Measurements from ENCODE around the gene C9orf50.

The C9orf50 gene

DNA sequence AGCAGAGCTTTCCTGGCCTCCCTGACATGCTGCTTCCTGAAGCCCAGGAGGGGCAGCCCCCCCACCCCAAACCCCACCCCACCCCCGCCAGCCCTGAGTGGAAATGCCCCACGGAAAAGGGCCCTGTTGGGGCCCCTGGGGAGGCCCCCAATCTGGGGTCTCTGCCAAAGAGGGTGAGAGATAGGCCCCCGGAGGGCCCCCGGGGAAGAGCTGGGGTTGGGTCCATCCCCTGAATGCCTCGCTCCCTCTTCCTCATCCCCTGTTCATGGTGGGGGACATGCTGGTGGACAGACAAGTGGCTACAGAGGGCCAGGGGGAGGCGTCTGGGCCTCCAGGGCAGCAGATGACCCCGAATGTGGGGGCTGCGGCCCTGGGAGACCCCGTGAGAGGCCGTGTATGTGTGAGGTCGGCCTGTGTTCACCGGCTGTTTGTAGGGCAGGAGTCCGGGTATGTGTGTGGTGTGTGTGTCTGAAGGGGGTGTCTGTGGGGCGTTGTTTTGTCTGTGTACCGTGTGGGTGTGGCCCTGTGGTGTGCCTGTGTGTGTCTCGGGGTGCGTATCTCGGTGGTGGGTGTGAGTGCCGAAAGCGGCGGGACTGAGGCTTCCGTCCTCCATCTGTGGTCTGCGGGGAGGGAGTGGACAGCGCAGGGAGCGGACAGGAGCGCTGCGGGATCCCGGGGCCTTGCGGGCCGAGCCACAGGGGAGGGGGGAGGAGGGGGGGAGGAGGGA lies 11.3 kb downstream of the C9orf50 start:
- CTCF ChIA-PET = interaction anchor here (0.7 to 3.8 kb wide), 8 partner anchors 10 to 479 kb away, joined by 3 to 22 read pairs (median 10); no protein-coding TSS in a partner anchor
- POLR2A ChIA-PET = interaction anchor here (1.5 to 2.5 kb wide), 3 partner anchors 114 to 435 kb away, joined by 6 to 14 read pairs (median 7); partner anchors contain the start of gene IER5L
- no peaks in the 10 kb centered on the region for H3K9me3 ChIP-seq (ENCODE audit: control insufficient read depth, insufficient read depth, low read depth, low read length)
- H3K27ac ChIP-seq (ENCODE audit: extremely low read depth, low read depth, low read length) = no peak overlapping the region
- no peak overlapping the region for H3K4me3 ChIP-seq (ENCODE audit: low read depth, low read length)
- no peaks in the 10 kb centered on the region; the same call in 1 of the 2 replicates for H3K4me1 ChIP-seq (ENCODE audit: control insufficient read depth, insufficient read depth, low read length)
- no peaks in the 10 kb centered on the region for H3K36me3 ChIP-seq (ENCODE audit: control insufficient read depth in 2 of 2, insufficient read depth in 1 of 2, low read length in 2 of 2)
- no peak for TF ChIP-seq ZNF555 (tag by site-specific recombination; conservative IDR thresholded peaks at IDR 0.05)
- TF ChIP-seq ZSCAN16 (tag by site-specific recombination; IDR thresholded peaks at IDR 0.05) = no peak
- TF ChIP-seq, protein P1, sequence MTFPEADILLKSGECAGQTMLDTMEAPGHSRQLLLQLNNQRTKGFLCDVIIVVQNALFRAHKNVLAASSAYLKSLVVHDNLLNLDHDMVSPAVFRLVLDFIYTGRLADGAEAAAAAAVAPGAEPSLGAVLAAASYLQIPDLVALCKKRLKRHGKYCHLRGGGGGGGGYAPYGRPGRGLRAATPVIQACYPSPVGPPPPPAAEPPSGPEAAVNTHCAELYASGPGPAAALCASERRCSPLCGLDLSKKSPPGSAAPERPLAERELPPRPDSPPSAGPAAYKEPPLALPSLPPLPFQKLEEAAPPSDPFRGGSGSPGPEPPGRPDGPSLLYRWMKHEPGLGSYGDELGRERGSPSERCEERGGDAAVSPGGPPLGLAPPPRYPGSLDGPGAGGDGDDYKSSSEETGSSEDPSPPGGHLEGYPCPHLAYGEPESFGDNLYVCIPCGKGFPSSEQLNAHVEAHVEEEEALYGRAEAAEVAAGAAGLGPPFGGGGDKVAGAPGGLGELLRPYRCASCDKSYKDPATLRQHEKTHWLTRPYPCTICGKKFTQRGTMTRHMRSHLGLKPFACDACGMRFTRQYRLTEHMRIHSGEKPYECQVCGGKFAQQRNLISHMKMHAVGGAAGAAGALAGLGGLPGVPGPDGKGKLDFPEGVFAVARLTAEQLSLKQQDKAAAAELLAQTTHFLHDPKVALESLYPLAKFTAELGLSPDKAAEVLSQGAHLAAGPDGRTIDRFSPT (tag by site-specific recombination; IDR thresholded peaks at IDR 0.05) = no peak
- TF ChIP-seq ZNF785 (tag by site-specific recombination; IDR thresholded peaks at IDR 0.05) = no peak
- no peak for TF ChIP-seq ZNF623 (tag by site-specific recombination; IDR thresholded peaks at IDR 0.05)
- TF ChIP-seq KLF8 (tag by site-specific recombination; IDR thresholded peaks at IDR 0.05) = peak; percentile 12; the same call in 1 of the 2 replicates
- no peak for TF ChIP-seq ZNF776 (tag by site-specific recombination; IDR thresholded peaks at IDR 0.05; ENCODE audit: borderline replicate concordance)
- TF ChIP-seq ZNF76 (tag by site-specific recombination; IDR thresholded peaks at IDR 0.05; ENCODE audit: borderline replicate concordance, low read depth) = no peak
- TF ChIP-seq, protein P2, sequence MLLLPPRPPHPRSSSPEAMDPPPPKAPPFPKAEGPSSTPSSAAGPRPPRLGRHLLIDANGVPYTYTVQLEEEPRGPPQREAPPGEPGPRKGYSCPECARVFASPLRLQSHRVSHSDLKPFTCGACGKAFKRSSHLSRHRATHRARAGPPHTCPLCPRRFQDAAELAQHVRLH (tag by site-specific recombination; IDR thresholded peaks at IDR 0.05) = no peak
- no peak for TF ChIP-seq ZNF394 (tag by site-specific recombination; IDR thresholded peaks at IDR 0.05; ENCODE audit: borderline replicate concordance)
- no peak for TF ChIP-seq ZNF112 (tag by site-specific recombination; IDR thresholded peaks at IDR 0.05)
- TF ChIP-seq ZNF501 (tag by site-specific recombination; IDR thresholded peaks at IDR 0.05) = no peak
- TF ChIP-seq ZIC2 (tag by site-specific recombination; IDR thresholded peaks at IDR 0.05) = peak; percentile 31; the same call in 1 of the 2 replicates
- TF ChIP-seq KLF16 (tag by site-specific recombination; IDR thresholded peaks at IDR 0.05) = no peak
- TF ChIP-seq ZNF707 (tag by site-specific recombination; IDR thresholded peaks at IDR 0.05) = no peak
- no peak for TF ChIP-seq ZNF274 (IDR thresholded peaks at IDR 0.05; ENCODE audit: low read length)
- TF ChIP-seq ZNF274 (tag by site-specific recombination; IDR thresholded peaks at IDR 0.05; ENCODE audit: borderline replicate concordance) = no peak
- TF ChIP-seq, protein P3, sequence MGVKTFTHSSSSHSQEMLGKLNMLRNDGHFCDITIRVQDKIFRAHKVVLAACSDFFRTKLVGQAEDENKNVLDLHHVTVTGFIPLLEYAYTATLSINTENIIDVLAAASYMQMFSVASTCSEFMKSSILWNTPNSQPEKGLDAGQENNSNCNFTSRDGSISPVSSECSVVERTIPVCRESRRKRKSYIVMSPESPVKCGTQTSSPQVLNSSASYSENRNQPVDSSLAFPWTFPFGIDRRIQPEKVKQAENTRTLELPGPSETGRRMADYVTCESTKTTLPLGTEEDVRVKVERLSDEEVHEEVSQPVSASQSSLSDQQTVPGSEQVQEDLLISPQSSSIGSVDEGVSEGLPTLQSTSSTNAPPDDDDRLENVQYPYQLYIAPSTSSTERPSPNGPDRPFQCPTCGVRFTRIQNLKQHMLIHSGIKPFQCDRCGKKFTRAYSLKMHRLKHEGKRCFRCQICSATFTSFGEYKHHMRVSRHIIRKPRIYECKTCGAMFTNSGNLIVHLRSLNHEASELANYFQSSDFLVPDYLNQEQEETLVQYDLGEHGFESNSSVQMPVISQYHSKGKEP (tag by site-specific recombination; IDR thresholded peaks at IDR 0.05) = no peak
- no peak for TF ChIP-seq ZNF585B (tag by site-specific recombination; IDR thresholded peaks at IDR 0.05)
- no peak for TF ChIP-seq ZXDB (tag by site-specific recombination; IDR thresholded peaks at IDR 0.05)
- TF ChIP-seq, protein P4, sequence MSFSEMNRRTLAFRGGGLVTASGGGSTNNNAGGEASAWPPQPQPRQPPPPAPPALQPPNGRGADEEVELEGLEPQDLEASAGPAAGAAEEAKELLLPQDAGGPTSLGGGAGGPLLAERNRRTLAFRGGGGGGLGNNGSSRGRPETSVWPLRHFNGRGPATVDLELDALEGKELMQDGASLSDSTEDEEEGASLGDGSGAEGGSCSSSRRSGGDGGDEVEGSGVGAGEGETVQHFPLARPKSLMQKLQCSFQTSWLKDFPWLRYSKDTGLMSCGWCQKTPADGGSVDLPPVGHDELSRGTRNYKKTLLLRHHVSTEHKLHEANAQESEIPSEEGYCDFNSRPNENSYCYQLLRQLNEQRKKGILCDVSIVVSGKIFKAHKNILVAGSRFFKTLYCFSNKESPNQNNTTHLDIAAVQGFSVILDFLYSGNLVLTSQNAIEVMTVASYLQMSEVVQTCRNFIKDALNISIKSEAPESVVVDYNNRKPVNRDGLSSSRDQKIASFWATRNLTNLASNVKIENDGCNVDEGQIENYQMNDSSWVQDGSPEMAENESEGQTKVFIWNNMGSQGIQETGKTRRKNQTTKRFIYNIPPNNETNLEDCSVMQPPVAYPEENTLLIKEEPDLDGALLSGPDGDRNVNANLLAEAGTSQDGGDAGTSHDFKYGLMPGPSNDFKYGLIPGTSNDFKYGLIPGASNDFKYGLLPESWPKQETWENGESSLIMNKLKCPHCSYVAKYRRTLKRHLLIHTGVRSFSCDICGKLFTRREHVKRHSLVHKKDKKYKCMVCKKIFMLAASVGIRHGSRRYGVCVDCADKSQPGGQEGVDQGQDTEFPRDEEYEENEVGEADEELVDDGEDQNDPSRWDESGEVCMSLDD (tag by site-specific recombination; IDR thresholded peaks at IDR 0.05) = peak; percentile 32; the same call in 1 of the 2 replicates
- 0 out of 2 replicates have a peak, but pooled peaks have one; percentile 43 for TF ChIP-seq ZBTB7A (tag by site-specific recombination; IDR thresholded peaks at IDR 0.05; ENCODE audit: low read depth)
- TF ChIP-seq, protein P5, sequence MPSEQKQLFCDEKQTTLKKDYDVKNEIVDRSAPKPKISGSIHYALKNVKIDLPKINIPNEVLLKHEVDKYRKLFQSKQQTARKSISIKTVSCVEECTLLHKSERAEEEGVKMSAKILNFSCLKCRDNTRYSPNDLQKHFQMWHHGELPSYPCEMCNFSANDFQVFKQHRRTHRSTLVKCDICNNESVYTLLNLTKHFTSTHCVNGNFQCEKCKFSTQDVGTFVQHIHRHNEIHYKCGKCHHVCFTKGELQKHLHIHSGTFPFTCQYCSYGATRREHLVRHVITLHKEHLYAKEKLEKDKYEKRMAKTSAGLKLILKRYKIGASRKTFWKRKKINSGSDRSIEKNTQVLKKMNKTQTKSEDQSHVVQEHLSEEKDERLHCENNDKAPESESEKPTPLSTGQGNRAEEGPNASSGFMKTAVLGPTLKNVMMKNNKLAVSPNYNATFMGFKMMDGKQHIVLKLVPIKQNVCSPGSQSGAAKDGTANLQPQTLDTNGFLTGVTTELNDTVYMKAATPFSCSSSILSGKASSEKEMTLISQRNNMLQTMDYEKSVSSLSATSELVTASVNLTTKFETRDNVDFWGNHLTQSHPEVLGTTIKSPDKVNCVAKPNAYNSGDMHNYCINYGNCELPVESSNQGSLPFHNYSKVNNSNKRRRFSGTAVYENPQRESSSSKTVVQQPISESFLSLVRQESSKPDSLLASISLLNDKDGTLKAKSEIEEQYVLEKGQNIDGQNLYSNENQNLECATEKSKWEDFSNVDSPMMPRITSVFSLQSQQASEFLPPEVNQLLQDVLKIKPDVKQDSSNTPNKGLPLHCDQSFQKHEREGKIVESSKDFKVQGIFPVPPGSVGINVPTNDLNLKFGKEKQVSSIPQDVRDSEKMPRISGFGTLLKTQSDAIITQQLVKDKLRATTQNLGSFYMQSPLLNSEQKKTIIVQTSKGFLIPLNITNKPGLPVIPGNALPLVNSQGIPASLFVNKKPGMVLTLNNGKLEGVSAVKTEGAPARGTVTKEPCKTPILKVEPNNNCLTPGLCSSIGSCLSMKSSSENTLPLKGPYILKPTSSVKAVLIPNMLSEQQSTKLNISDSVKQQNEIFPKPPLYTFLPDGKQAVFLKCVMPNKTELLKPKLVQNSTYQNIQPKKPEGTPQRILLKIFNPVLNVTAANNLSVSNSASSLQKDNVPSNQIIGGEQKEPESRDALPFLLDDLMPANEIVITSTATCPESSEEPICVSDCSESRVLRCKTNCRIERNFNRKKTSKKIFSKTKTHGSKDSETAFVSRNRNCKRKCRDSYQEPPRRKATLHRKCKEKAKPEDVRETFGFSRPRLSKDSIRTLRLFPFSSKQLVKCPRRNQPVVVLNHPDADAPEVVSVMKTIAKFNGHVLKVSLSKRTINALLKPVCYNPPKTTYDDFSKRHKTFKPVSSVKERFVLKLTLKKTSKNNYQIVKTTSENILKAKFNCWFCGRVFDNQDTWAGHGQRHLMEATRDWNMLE (tag by site-specific recombination; conservative IDR thresholded peaks at IDR 0.05; ENCODE audit: low read depth) = no peak
- peak; percentile 40 for TF ChIP-seq GLIS2 (tag by site-specific recombination; IDR thresholded peaks at IDR 0.05)
